Subcutaneous adipose tissue (tissue), 4 donors: Measurements from ENCODE around the gene THRAP3. TPM values are rescaled to one million over a fixed set of nuclear protein-coding genes. Genes with fewer than 3 reads are reported as not detected.

Experiments used
- total RNA-seq, 4 donors: library from RNA; depleted of rRNA; stranded (reverse); fragments of >200 nt; gene quantifications; one replicate each; pipeline ENCODE4 v1.1.0, GENCODE V29; 2016
- TF ChIP-seq, protein P1 (sequence below): fragments of 450-650 bp; IDR thresholded peaks from one replicate; pipeline ENCODE4 v1.5.1; 2016; ENCODE audit warnings: low read depth, mild to moderate bottlenecking, control low read depth, antibody characterized with exemption, moderate library complexity

THRAP3 gene
- total RNA-seq, 4 donors from 2014 or later, result 85.7 to 96.5 (median 87.6) TPM

DNA sequence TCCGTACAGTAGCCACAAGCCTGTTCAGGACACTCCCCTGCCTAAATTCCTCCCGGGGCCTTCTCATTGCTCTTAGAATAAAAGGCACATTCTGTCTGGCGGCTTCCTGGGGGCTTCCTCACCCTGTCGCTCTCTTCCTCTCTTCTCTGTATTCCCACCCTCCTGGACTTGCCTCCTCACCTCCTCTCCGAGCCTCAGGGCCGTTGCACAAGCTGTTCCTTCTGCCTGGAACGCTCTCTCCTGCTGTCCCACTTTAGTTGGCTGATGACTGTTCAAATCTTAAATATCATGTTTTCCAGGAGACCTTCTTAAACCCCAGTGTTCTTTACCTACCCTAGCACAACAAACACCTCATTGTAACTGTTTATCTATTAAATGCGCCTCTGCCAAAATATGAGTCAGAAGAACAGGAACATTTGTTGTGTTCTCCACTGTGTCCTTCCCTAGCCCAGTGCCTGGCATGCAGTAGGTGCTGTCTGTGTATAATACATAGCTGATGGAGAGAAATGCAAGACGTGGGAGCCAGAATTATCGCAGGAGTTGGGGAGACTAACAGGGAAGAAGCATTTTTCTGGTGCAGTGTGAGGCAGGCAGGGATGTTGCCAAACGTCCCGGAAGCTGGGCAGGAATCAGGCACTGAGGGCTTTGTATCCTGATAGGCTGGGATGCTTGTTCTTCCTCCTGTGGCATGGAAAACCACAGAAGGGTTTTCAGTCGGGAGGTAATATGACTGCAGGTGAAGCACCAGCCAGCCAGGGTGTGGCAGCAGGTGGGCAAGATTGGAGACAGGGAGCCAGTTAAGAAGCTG lies 24.1 kb upstream of the THRAP3 start:
- TF ChIP-seq, protein P1, sequence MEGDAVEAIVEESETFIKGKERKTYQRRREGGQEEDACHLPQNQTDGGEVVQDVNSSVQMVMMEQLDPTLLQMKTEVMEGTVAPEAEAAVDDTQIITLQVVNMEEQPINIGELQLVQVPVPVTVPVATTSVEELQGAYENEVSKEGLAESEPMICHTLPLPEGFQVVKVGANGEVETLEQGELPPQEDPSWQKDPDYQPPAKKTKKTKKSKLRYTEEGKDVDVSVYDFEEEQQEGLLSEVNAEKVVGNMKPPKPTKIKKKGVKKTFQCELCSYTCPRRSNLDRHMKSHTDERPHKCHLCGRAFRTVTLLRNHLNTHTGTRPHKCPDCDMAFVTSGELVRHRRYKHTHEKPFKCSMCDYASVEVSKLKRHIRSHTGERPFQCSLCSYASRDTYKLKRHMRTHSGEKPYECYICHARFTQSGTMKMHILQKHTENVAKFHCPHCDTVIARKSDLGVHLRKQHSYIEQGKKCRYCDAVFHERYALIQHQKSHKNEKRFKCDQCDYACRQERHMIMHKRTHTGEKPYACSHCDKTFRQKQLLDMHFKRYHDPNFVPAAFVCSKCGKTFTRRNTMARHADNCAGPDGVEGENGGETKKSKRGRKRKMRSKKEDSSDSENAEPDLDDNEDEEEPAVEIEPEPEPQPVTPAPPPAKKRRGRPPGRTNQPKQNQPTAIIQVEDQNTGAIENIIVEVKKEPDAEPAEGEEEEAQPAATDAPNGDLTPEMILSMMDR, result no peak

- TF ChIP-seq, protein P1, result no peak
Observed at GRCh38 chr1:36203027-36203553, 21.2 kb upstream of the THRAP3 start.

GRCh38 chr1:36203554-36204346 lies 20.5 kb upstream of the THRAP3 start:
- TF ChIP-seq, protein P1, result no peak

- TF ChIP-seq, protein P1, result no peak
Observed at GRCh38 chr1:36204347-36204909, 19.8 kb upstream of the THRAP3 start.

DNA sequence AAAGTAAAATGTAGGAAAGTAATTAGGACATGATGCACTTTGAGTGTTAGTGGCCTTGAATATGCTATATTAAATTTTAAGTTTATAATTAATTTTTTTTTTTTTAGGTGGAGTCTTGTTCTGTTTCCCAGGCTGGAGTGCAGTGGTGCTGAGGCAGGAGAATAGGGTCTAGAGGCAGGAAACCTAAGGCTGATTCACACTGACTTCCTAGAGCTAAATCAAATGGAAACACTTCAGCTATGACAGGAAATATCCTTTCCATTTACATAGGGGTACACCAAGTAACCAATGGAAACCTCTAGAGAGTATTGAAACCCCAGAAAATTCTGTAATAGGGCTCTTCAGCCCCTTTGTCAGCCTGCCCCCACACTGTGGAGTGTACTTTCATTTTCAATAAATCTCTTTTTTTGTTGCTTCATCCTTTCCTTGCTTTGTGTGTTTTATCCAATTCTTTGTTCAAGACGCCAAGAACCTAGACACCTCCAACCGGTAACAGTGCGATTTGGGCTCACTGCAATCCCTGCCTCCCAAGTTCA lies 17.9 kb upstream of the THRAP3 start:
- TF ChIP-seq, protein P1, result no peak

GRCh38 chr1:36207339-36207738 lies 16.9 kb upstream of the THRAP3 start:
- TF ChIP-seq, protein P1, result no peak
